HEK293 (cell line): ENCODE data around the gene ACP7.
A peak's percentile ranks its signal among the peaks of the same experiment; 100 is the strongest.

ENCODE experiments used
- CTCF ChIA-PET: fragments of 350-600 bp; formaldehyde crosslinking; extraction: SDS; loops from one replicate; lab custom pipeline; 2021; ENCODE audit warnings: antibody characterized with exemption; lab: Yijun Ruan, JAX
- POLR2A ChIA-PET: fragments of 300-600 bp; formaldehyde crosslinking; extraction: SDS; loops from one replicate; lab custom pipeline; 2020; ENCODE audit warnings: antibody characterized with exemption, inconsistent platforms; lab: Yijun Ruan, JAX
- H3K27ac ChIP-seq: fragments of 200-500 bp; sonication (Bioruptor generic); 2 replicates; pipeline ENCODE4 v1.5.1; 2014; ENCODE audit warnings: low read depth, low read length, control low read depth, inconsistent platforms; ENCODE audit errors: extremely low read depth
- H3K36me3 ChIP-seq, 2 experiments: fragments of 200-500 bp in 1 of 2; sonication (Bioruptor generic) in 1 of 2; 1 replicate in 1 of 2; 2 replicates in 1 of 2; pipeline ENCODE4 v1.5.1; 2014 to 2017; ENCODE audit warnings: inconsistent platforms in 2 of 2, low read length in 2 of 2; ENCODE audit not compliant: control insufficient read depth in 2 of 2, insufficient read depth in 1 of 2
- H3K4me1 ChIP-seq: fragments of 200-500 bp; sonication (Bioruptor generic); 2 replicates; pipeline ENCODE4 v1.5.1; 2014; ENCODE audit warnings: mild to moderate bottlenecking, low read length, inconsistent platforms; ENCODE audit not compliant: control insufficient read depth, insufficient read depth
- H3K4me3 ChIP-seq: 2 replicates; pipeline ENCODE4 v1.5.1; 2011; ENCODE audit warnings: low read depth, mild to moderate bottlenecking, control low read depth, low read length, moderate library complexity
- H3K9me3 ChIP-seq: fragments of 200-500 bp; sonication (Bioruptor generic); 2 replicates; pipeline ENCODE4 v1.5.1; 2014; ENCODE audit warnings: low read depth, low read length, inconsistent platforms; ENCODE audit not compliant: control insufficient read depth, insufficient read depth
- EGR2 ChIP-seq: fragments of 450-650 bp; formaldehyde crosslinking; IDR thresholded peaks from 2 replicates; pipeline ENCODE4 v1.5.1; 2016; ENCODE audit warnings: low read depth, missing biosample characterization, missing genetic modification characterization
- GLI2 ChIP-seq: fragments of 450-650 bp; formaldehyde crosslinking; IDR thresholded peaks from 2 replicates; pipeline ENCODE4; 2017; ENCODE audit warnings: missing biosample characterization, missing genetic modification characterization, low read depth, borderline replicate concordance
- GLIS2 ChIP-seq: fragments of 450-650 bp; formaldehyde crosslinking; IDR thresholded peaks from 2 replicates; pipeline ENCODE4 v1.5.1; 2016; ENCODE audit warnings: missing biosample characterization, missing genetic modification characterization
- KLF1 ChIP-seq: fragments of 450-650 bp; formaldehyde crosslinking; IDR thresholded peaks from 2 replicates; pipeline ENCODE4 v1.5.1; 2016; ENCODE audit warnings: missing biosample characterization, missing genetic modification characterization
- ZBTB17 ChIP-seq: fragments of 450-650 bp; formaldehyde crosslinking; IDR thresholded peaks from 2 replicates; pipeline ENCODE4 v1.5.1; 2016; ENCODE audit warnings: missing biosample characterization, missing genetic modification characterization
- ZBTB48 ChIP-seq: fragments of 450-650 bp; formaldehyde crosslinking; IDR thresholded peaks from 2 replicates; pipeline ENCODE4 v1.5.1; 2016; ENCODE audit warnings: missing biosample characterization, missing genetic modification characterization
- ZIC2 ChIP-seq: fragments of 450-650 bp; formaldehyde crosslinking; IDR thresholded peaks from 2 replicates; pipeline ENCODE4 v1.5.1; 2016; ENCODE audit warnings: missing biosample characterization, missing genetic modification characterization
- ZNF112 ChIP-seq: fragments of 450-650 bp; formaldehyde crosslinking; IDR thresholded peaks from 2 replicates; pipeline ENCODE4 v1.5.0; 2017; ENCODE audit warnings: missing biosample characterization, missing genetic modification characterization
- ZNF155 ChIP-seq: fragments of 450-650 bp; formaldehyde crosslinking; IDR thresholded peaks from 2 replicates; pipeline ENCODE4 v1.5.1; 2016; ENCODE audit warnings: missing biosample characterization, missing genetic modification characterization
- ZNF549 ChIP-seq: fragments of 450-650 bp; IDR thresholded peaks from 2 replicates; pipeline ENCODE4 v1.5.1; 2018; ENCODE audit warnings: missing biosample characterization, missing genetic modification characterization, mild to moderate bottlenecking, inconsistent platforms, moderate library complexity
- ZNF585B ChIP-seq: fragments of 450-650 bp; formaldehyde crosslinking; IDR thresholded peaks from 2 replicates; pipeline ENCODE4 v1.5.1; 2016; ENCODE audit warnings: missing biosample characterization, missing genetic modification characterization
- ZNF600 ChIP-seq: fragments of 450-650 bp; formaldehyde crosslinking; IDR thresholded peaks from 2 replicates; pipeline ENCODE4 v1.5.1; 2016; ENCODE audit warnings: missing biosample characterization, missing genetic modification characterization
- ZNF621 ChIP-seq: fragments of 450-650 bp; formaldehyde crosslinking; IDR thresholded peaks from 2 replicates; pipeline ENCODE4 v1.5.1; 2017; ENCODE audit warnings: missing biosample characterization, missing genetic modification characterization
- ZSCAN16 ChIP-seq: fragments of 450-650 bp; formaldehyde crosslinking; IDR thresholded peaks from 2 replicates; pipeline ENCODE4 v1.5.1; 2016; ENCODE audit warnings: missing biosample characterization, missing genetic modification characterization
- TF ChIP-seq, protein P1 (sequence below): fragments of 450-650 bp; formaldehyde crosslinking; IDR thresholded peaks from 2 replicates; pipeline ENCODE4 v1.5.1; 2016; ENCODE audit warnings: missing biosample characterization, missing genetic modification characterization
- TF ChIP-seq, protein P2 (sequence below): fragments of 450-650 bp; formaldehyde crosslinking; IDR thresholded peaks from 2 replicates; pipeline ENCODE4 v1.5.1; 2017; ENCODE audit warnings: missing biosample characterization, missing genetic modification characterization
- TF ChIP-seq, protein P3 (sequence below): fragments of 450-650 bp; formaldehyde crosslinking; IDR thresholded peaks from 2 replicates; pipeline ENCODE4 v1.5.1; 2017; ENCODE audit warnings: missing biosample characterization, missing genetic modification characterization
- TF ChIP-seq, protein P4 (sequence below): fragments of 450-650 bp; formaldehyde crosslinking; IDR thresholded peaks from 2 replicates; pipeline ENCODE4 v1.5.1; 2016; ENCODE audit warnings: missing biosample characterization, missing genetic modification characterization, low read depth
- TF ChIP-seq, protein P5 (sequence below): fragments of 450-650 bp; formaldehyde crosslinking; IDR thresholded peaks from 2 replicates; pipeline ENCODE4 v1.5.1; 2016; ENCODE audit warnings: missing biosample characterization, missing genetic modification characterization

The ACP7 gene

DNA sequence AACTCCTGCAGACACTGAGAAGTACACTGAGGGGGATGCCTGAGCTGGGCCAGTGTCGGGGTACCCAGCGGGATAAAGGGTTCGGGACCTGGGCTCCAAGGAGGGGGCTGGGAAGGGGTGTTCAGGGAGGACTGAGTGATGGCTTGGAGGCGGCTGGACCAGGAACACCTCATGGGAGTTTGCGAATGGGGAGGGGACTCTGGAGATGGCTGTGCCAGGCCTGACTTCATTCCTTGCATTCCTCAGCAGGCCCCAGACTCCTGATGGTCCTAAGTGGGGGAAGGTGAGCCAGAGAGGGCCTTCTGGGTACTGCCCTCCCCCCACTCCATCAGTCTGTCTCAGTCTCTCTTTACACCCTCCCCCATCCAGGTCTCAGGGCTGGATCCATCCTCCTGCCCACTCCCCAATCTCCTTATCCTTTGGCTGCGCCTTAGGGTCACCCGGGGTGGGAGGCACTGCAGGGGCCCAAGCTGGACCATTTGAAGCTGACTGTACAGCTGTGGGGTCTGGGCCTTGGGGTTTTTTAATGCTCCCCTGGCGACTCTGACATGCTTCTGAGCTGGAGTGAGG lies 55.2 kb downstream of the ACP7 start (continued):
- TF ChIP-seq, protein P1, sequence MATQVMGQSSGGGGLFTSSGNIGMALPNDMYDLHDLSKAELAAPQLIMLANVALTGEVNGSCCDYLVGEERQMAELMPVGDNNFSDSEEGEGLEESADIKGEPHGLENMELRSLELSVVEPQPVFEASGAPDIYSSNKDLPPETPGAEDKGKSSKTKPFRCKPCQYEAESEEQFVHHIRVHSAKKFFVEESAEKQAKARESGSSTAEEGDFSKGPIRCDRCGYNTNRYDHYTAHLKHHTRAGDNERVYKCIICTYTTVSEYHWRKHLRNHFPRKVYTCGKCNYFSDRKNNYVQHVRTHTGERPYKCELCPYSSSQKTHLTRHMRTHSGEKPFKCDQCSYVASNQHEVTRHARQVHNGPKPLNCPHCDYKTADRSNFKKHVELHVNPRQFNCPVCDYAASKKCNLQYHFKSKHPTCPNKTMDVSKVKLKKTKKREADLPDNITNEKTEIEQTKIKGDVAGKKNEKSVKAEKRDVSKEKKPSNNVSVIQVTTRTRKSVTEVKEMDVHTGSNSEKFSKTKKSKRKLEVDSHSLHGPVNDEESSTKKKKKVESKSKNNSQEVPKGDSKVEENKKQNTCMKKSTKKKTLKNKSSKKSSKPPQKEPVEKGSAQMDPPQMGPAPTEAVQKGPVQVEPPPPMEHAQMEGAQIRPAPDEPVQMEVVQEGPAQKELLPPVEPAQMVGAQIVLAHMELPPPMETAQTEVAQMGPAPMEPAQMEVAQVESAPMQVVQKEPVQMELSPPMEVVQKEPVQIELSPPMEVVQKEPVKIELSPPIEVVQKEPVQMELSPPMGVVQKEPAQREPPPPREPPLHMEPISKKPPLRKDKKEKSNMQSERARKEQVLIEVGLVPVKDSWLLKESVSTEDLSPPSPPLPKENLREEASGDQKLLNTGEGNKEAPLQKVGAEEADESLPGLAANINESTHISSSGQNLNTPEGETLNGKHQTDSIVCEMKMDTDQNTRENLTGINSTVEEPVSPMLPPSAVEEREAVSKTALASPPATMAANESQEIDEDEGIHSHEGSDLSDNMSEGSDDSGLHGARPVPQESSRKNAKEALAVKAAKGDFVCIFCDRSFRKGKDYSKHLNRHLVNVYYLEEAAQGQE (tag by site-specific recombination) = no peak
- no peak for TF ChIP-seq ZNF621 (tag by site-specific recombination)
- TF ChIP-seq, protein P2, sequence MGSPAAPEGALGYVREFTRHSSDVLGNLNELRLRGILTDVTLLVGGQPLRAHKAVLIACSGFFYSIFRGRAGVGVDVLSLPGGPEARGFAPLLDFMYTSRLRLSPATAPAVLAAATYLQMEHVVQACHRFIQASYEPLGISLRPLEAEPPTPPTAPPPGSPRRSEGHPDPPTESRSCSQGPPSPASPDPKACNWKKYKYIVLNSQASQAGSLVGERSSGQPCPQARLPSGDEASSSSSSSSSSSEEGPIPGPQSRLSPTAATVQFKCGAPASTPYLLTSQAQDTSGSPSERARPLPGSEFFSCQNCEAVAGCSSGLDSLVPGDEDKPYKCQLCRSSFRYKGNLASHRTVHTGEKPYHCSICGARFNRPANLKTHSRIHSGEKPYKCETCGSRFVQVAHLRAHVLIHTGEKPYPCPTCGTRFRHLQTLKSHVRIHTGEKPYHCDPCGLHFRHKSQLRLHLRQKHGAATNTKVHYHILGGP (tag by site-specific recombination) = no peak
- TF ChIP-seq GLI2 (tag by site-specific recombination) = no peak
- TF ChIP-seq EGR2 = no peak
- TF ChIP-seq, protein P3, sequence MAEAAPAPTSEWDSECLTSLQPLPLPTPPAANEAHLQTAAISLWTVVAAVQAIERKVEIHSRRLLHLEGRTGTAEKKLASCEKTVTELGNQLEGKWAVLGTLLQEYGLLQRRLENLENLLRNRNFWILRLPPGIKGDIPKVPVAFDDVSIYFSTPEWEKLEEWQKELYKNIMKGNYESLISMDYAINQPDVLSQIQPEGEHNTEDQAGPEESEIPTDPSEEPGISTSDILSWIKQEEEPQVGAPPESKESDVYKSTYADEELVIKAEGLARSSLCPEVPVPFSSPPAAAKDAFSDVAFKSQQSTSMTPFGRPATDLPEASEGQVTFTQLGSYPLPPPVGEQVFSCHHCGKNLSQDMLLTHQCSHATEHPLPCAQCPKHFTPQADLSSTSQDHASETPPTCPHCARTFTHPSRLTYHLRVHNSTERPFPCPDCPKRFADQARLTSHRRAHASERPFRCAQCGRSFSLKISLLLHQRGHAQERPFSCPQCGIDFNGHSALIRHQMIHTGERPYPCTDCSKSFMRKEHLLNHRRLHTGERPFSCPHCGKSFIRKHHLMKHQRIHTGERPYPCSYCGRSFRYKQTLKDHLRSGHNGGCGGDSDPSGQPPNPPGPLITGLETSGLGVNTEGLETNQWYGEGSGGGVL = peak; percentile 55
- 0 out of 2 replicates have a peak, but pooled peaks have one; percentile 4 for TF ChIP-seq ZBTB48
- 0 out of 2 replicates have a peak, but pooled peaks have one; percentile 10 for TF ChIP-seq GLIS2 (tag by site-specific recombination)
- peak; percentile 36; the same call in 1 of the 2 replicates for TF ChIP-seq ZBTB17
- TF ChIP-seq ZIC2 (tag by site-specific recombination) = peak; percentile 32; the same call in 1 of the 2 replicates
- TF ChIP-seq ZNF549 (tag by site-specific recombination) = no peak
- TF ChIP-seq KLF1 (tag by site-specific recombination) = no peak
- no peak for TF ChIP-seq ZNF585B (tag by site-specific recombination)
- TF ChIP-seq ZNF155 (tag by site-specific recombination) = no peak
- TF ChIP-seq ZSCAN16 (tag by site-specific recombination) = no peak
- TF ChIP-seq, all 188 proteins: peak for 6

DNA sequence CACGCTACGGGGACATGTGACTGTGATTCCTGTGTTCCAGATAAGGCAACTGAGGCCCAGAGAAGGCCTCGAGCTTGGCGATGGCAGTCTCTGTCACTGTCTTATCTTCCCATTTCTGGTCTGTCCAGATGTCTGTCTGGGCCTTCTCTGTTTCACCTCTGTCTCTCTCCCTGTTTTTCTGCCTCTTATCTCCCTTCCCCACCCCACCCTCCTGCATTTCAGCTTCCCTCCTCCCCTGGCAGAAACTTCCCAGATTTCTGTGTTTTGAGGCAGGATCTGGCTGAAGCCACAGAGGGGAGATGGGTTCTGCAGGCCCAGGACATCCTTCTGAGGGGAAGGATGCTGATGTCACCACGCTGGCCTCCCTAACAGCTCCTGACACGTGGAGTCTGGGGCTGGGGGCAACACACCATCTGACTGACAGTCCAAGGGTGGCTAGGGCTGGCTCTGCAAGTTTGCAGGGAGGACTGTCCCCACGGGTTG lies 55.8 kb downstream of the ACP7 start:
- POLR2A ChIA-PET = interaction anchor here (0.6 to 1.1 kb wide), 3 partner anchors 24 to 291 kb away, joined by 3 to 11 read pairs (median 4); no protein-coding TSS in a partner anchor
- H3K4me3 ChIP-seq = no peak overlapping the region
- no peak overlapping the region for H3K27ac ChIP-seq
- H3K9me3 ChIP-seq = no peaks in the 10 kb centered on the region
- H3K36me3 ChIP-seq = peaks cover 0 to 8% of the 10 kb centered on the region in 2 experiments; a peak in 1 of 3 replicates
- no peak for TF ChIP-seq ZNF112 (tag by site-specific recombination)
- TF ChIP-seq, protein P4, sequence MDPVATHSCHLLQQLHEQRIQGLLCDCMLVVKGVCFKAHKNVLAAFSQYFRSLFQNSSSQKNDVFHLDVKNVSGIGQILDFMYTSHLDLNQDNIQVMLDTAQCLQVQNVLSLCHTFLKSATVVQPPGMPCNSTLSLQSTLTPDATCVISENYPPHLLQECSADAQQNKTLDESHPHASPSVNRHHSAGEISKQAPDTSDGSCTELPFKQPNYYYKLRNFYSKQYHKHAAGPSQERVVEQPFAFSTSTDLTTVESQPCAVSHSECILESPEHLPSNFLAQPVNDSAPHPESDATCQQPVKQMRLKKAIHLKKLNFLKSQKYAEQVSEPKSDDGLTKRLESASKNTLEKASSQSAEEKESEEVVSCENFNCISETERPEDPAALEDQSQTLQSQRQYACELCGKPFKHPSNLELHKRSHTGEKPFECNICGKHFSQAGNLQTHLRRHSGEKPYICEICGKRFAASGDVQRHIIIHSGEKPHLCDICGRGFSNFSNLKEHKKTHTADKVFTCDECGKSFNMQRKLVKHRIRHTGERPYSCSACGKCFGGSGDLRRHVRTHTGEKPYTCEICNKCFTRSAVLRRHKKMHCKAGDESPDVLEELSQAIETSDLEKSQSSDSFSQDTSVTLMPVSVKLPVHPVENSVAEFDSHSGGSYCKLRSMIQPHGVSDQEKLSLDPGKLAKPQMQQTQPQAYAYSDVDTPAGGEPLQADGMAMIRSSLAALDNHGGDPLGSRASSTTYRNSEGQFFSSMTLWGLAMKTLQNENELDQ (tag by site-specific recombination) = no peak
- TF ChIP-seq, protein P5, sequence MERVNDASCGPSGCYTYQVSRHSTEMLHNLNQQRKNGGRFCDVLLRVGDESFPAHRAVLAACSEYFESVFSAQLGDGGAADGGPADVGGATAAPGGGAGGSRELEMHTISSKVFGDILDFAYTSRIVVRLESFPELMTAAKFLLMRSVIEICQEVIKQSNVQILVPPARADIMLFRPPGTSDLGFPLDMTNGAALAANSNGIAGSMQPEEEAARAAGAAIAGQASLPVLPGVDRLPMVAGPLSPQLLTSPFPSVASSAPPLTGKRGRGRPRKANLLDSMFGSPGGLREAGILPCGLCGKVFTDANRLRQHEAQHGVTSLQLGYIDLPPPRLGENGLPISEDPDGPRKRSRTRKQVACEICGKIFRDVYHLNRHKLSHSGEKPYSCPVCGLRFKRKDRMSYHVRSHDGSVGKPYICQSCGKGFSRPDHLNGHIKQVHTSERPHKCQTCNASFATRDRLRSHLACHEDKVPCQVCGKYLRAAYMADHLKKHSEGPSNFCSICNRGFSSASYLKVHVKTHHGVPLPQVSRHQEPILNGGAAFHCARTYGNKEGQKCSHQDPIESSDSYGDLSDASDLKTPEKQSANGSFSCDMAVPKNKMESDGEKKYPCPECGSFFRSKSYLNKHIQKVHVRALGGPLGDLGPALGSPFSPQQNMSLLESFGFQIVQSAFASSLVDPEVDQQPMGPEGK (tag by site-specific recombination) = peak; percentile 50; the same call in 1 of the 2 replicates
- peak; percentile 19; the same call in 1 of the 2 replicates for TF ChIP-seq ZNF600 (tag by site-specific recombination)
- TF ChIP-seq, protein P3 = peak; percentile 26; the same call in 1 of the 2 replicates
- CTCF ChIA-PET = interaction anchor here (0.6 to 1.6 kb wide), 5 partner anchors 10 to 47 kb away, joined by 3 to 7 read pairs (median 3); no protein-coding TSS in a partner anchor
- peaks cover 28% of the 10 kb centered on the region for H3K4me1 ChIP-seq
